Peyer's patch (tissue), 4 donors: ENCODE results near the gene PANK1.

Source experiments
- CTCF ChIP-seq, 6 experiments: fragments of 450-650 bp in 4 of 6; fragments of 200-600 bp in 2 of 6; sonication (generic) in 1 of 6; IDR thresholded peaks; one replicate each; pipeline ENCODE4 v1.5.1; 2017 to 2019; ENCODE audit warnings: antibody characterized with exemption in 6 of 6, mild to moderate bottlenecking in 3 of 6, moderate library complexity in 1 of 6
- POLR2A ChIP-seq, 2 donors: fragments of 450-650 bp; IDR thresholded peaks; one replicate each; pipeline ENCODE4 v1.5.1; 2017; ENCODE audit warnings: antibody characterized with exemption in 2 of 2, mild to moderate bottlenecking in 2 of 2, moderate library complexity in 2 of 2

GRCh38 chr10:89653410-89653869, 8.4 kb upstream of the PANK1 start:
- TF ChIP-seq POLR2A (IDR thresholded peaks at IDR 0.05) (no peak), CTCF (IDR thresholded peaks at IDR 0.05) (no peak)
